Measurements from ENCODE around the gene SPATA31A5.
"Not testable (repeated sequence)": the region's sequence is repeated elsewhere in the genome, so short reads cannot be mapped to it uniquely, and the experiment has no call there.

SPATA31A5 gene

GRCh38 chr9:60914107-60914506 lies at the start of gene SPATA31A5:
Gene SPATA31A5 (plus strand): TSS chr9:60914407. CDS start chr9:60914436, 29 bp downstream.
- not testable (repeated sequence) for DNase-seq

GRCh38 chr9:60962990-60963350 lies 48.8 kb downstream of the SPATA31A5 start:
- DNase-seq, result not testable (repeated sequence)

- not testable (repeated sequence) for DNase-seq
Measured at GRCh38 chr9:60966382-60966781, 52.2 kb downstream of the SPATA31A5 start.
